ENCODE results near the gene SYT1. TPM values are rescaled to one million over a fixed set of nuclear protein-coding genes. Genes with fewer than 3 reads are reported as not detected.
A peak's percentile ranks its signal among the peaks of the same experiment; 100 is the strongest.

SYT1 gene
- total RNA-seq, 1 experiment from 2014 or later = 44.9 TPM

- Histone ChIP-seq H3K36me3 (ENCODE audit: control insufficient read depth in 1 of 2, insufficient read depth in 2 of 2, low read length in 2 of 2) (peaks cover 2 to 3% of the 10 kb centered on the region in 2 experiments; a peak in 1 of 4 replicates), H3K9me3 (ENCODE audit: control insufficient read depth in 1 of 2, insufficient read depth in 1 of 2, low read depth in 1 of 2, low read length in 2 of 2) (no peaks in the 10 kb centered on the region), H4K20me1 (ENCODE audit: insufficient read depth) (no peaks in the 10 kb centered on the region), H3K27me3 (ENCODE audit: insufficient read depth, low read length) (no peaks in the 10 kb centered on the region), H3K4me2 (ENCODE audit: low read length) (no peak overlapping the region), H3K9ac (ENCODE audit: low read length) (no peak overlapping the region), H3K4me1 (ENCODE audit: control insufficient read depth in 1 of 2, insufficient read depth in 2 of 2, low read length in 2 of 2) (no peaks in the 10 kb centered on the region), H3K9me2 (ENCODE audit: insufficient read depth) (no peaks in the 10 kb centered on the region), H3K27ac (ENCODE audit: low read depth, low read length) (no peak overlapping the region), H3K79me2 (ENCODE audit: insufficient read depth, low read length) (no peaks in the 10 kb centered on the region), H2AFZ (ENCODE audit: low read depth, low read length, poor library complexity, severe bottlenecking) (no peak overlapping the region), H3K4me3 (replicated peaks in 1 of 2; ENCODE audit: low read depth in 1 of 2, low read length in 2 of 2) (no peak overlapping the region)
- TSS peak; percentile 9 for BruUV-seq (replicated peaks)
- ATAC-seq = no peak
- TF ChIP-seq SIN3A (IDR thresholded peaks at IDR 0.05; ENCODE audit: low read depth) (no peak), EZH2phosphoT487 (IDR thresholded peaks at IDR 0.05; ENCODE audit: borderline replicate concordance) (no peak), YY1 (IDR thresholded peaks at IDR 0.05; ENCODE audit: extremely low read depth, insufficient replicate concordance, low read depth, low read length) (no peak), ZFX (IDR thresholded peaks at IDR 0.05) (no peak), EGR1 (IDR thresholded peaks at IDR 0.05; ENCODE audit: low read depth) (no peak), POLR2AphosphoS5 (IDR thresholded peaks at IDR 0.05; ENCODE audit: low read depth, low read length) (no peak), RAD21 (IDR thresholded peaks at IDR 0.05; ENCODE audit: low read depth) (no peak), REST (IDR thresholded peaks at IDR 0.05; ENCODE audit: low read depth) (no peak), POLR2A (IDR thresholded peaks at IDR 0.05; ENCODE audit: borderline replicate concordance, extremely low read depth, insufficient read depth, insufficient read length) (no peak), SP1 (IDR thresholded peaks at IDR 0.05; ENCODE audit: low read depth) (no peak)
- ChIA-PET POLR2A (no interaction called here), CTCF (no interaction called here), RAD21 (ENCODE audit: low non-redundant PET in 1 of 2, low total read pairs in 2 of 2, uncharacterized antibody in 2 of 2, unreplicated experiment in 2 of 2) (no interaction called here)
- no peak for DNase-seq (ENCODE audit: low read depth, low spot score)
- intact Hi-C loops (cut with micrococcal nuclease) = no loop called here
Measured at GRCh38 chr12:79299447-79300198, 435.0 kb downstream of the SYT1 start.

Data from HCT116 (cell line).